Brain microvascular endothelial cell (primary cell): Measurements from ENCODE around the gene CNOT3.

Experiments
- DNase-seq: peaks from one replicate; pipeline ENCODE4 v3.0.0-alpha.2; 2020
- H3K27ac ChIP-seq: fragments of 250-450 bp; sonication (Bioruptor Pico); 2 replicates; pipeline ENCODE4 v1.5.1; 2020; ENCODE audit warnings: mild to moderate bottlenecking, moderate library complexity
- H3K27me3 ChIP-seq: fragments of 250-450 bp; sonication (Bioruptor Pico); replicated peaks from 2 replicates; pipeline ENCODE4 v1.5.1; 2020; ENCODE audit warnings: mild to moderate bottlenecking
- H3K36me3 ChIP-seq: fragments of 250-450 bp; sonication (Bioruptor Pico); replicated peaks from 2 replicates; pipeline ENCODE4 v1.5.1; 2020; ENCODE audit warnings: mild to moderate bottlenecking
- H3K4me3 ChIP-seq: 2 replicates; pipeline ENCODE4 v1.5.1; 2011; ENCODE audit warnings: low read depth, mild to moderate bottlenecking, control low read depth, low read length, moderate library complexity
- CTCF ChIP-seq: IDR thresholded peaks from 2 replicates; pipeline ENCODE4 v1.5.1; 2011; ENCODE audit warnings: low read depth, mild to moderate bottlenecking, moderate library complexity, low read length, control low read depth, inconsistent platforms; ENCODE audit errors: missing control alignments
- in situ Hi-C: cut with HindIII; loops from 2 replicates; pipeline ENCODE4 v1.10.0; 2017; ENCODE audit warnings: low sequenced_read_pairs, low pct_ligation_motif_present

Gene CNOT3

GRCh38 chr19:54127688-54128440 lies 9.7 kb upstream of the CNOT3 start:
- H3K27ac ChIP-seq, result no peak overlapping the region
- H3K27me3 ChIP-seq, result no peaks in the 10 kb centered on the region
- in situ Hi-C loops, result no loop called here
- no peak overlapping the region for H3K4me3 ChIP-seq
- DNase-seq, result no peak
- TF ChIP-seq CTCF, result no peak
- peaks cover 47% of the 10 kb centered on the region for H3K36me3 ChIP-seq

- in situ Hi-C loops, result no loop called here
- Histone ChIP-seq H3K4me3 (no peak overlapping the region), H3K27me3 (no peaks in the 10 kb centered on the region), H3K27ac (no peak overlapping the region), H3K36me3 (peaks cover 42% of the 10 kb centered on the region)
- no peak for TF ChIP-seq CTCF
- no peak for DNase-seq
Observed at GRCh38 chr19:54128441-54128725, 9.2 kb upstream of the CNOT3 start.

GRCh38 chr19:54128796-54129616 lies 8.6 kb upstream of the CNOT3 start:
- Histone ChIP-seq H3K36me3 (peaks cover 35% of the 10 kb centered on the region), H3K4me3 (no peak overlapping the region), H3K27ac (no peak overlapping the region), H3K27me3 (no peaks in the 10 kb centered on the region)
- no peak for TF ChIP-seq CTCF
- DNase-seq, result no peak
- in situ Hi-C loops, result no loop called here

GRCh38 chr19:54129617-54129996 lies 8.0 kb upstream of the CNOT3 start:
- H3K4me3 ChIP-seq, result no peak overlapping the region
- no peak overlapping the region for H3K27ac ChIP-seq
- H3K27me3 ChIP-seq, result no peaks in the 10 kb centered on the region
- no peak for TF ChIP-seq CTCF
- peaks cover 29% of the 10 kb centered on the region for H3K36me3 ChIP-seq
- in situ Hi-C loops, result no loop called here
- no peak for DNase-seq

GRCh38 chr19:54133312-54133956 lies 4.1 kb upstream of the CNOT3 start:
- DNase-seq, result no peak
- H3K27me3 ChIP-seq, result no peaks in the 10 kb centered on the region
- peaks cover 14% of the 10 kb centered on the region for H3K36me3 ChIP-seq
- H3K4me3 ChIP-seq, result no peak overlapping the region
- H3K27ac ChIP-seq, result no peak overlapping the region
- in situ Hi-C loops, result no loop called here
- no peak for TF ChIP-seq CTCF
